Activated T-cell treated with anti-CD3 and anti-CD28 coated beads for 24 hours (primary cell): ENCODE results near the gene CES4A.
"Not testable (repeated sequence)": the region's sequence is repeated elsewhere in the genome, so short reads cannot be mapped to it uniquely, and the experiment has no call there.

Source experiments
- DNase-seq: peaks from one replicate; pipeline ENCODE4 v3.0.0-alpha.2; 2020; ENCODE audit warnings: low read depth

CES4A gene

DNA sequence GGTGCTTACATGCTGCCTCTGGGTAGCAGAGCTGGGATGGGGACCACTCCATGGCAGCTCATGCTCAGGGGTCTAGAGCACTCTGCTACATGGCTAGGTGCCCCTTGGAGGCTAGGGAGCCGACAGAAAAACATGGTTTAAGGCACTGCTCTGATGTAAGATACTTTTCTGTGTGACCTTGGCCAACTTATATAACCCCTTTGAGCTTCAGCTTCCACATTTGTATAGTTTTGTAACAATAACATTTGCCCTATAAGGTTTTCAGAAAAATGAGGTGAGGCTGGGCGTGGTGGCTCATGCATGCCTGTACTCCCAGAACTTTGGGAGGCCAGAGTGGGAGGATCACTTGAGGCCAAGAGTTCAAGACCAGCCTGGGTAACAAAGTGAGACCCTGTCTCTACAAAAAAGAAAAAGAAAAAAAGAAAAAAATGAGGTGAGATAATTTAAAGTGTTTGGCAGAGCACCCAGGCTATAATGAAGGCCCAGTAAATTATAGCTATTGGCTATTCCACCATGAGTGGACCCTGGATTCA lies 3.2 kb downstream of the CES4A start:
- no peak for DNase-seq

DNA sequence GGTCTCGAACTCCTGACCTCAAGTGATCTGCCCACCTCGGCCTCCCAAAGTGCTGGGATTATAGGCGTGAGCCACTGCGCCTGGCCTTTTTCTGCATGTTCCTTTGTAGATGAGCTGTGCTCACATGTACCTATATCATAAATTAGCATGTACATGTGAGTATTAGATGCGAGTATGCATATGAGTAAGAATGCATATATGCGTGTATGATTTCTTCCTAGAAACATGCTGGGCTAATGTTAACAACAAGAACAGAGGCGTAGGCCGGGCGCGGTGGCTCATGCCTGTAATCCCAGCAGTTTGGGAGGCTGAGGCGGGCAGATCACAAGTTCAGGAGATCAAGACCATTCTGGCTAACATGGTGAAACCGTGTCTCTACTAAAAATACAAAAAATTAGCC lies 5.2 kb downstream of the CES4A start:
- DNase-seq = not testable (repeated sequence)

DNA sequence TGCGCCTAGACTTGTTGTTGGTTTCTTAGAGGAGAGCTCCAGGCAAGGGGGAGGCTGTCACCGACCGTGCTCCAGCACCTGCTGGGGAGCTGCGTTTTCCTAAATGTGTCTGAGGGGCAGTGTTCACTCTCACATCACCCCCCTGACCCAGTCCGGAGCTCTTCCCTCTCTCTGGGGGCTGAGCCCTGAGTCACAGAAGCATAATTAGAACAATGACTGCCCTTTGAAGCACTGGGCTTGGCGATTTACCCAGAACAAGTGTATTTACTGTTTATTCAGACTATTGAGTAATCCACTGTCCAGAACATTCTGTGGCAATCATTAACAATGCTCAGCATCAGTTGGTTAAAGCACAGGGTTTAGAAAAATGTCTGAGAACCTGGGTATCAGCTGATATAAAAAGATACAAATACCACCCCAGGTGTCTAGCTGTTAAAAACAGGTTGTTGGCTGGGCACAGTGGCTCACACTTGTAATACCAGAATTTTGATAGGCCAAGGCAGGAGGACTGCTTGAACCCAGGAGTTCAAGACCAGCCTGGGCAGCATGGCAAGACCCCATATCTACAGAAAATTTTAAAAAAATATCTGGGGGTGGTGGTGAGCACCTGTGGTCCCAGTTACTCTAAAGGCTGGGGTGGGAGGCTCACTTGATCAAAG lies 8.1 kb downstream of the CES4A start:
- DNase-seq = no peak

DNA sequence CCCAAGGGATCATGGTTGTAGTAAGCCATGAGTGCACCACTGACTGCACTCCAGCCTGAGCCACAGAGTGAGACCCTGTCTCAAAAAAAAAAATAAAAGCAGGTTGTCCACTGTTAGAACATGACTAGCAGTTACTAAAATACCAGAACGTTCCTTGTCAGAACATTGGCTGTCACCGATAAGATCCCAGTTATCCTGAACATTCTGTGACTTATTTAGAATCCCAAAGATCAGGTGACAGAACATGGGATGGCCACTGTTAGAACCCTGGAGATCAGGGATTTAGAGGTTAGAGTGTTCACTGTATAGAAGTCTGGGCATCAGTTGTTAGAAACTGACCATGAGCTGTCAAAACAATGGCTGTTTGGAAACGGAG lies 8.6 kb downstream of the CES4A start:
- no peak for DNase-seq

DNA sequence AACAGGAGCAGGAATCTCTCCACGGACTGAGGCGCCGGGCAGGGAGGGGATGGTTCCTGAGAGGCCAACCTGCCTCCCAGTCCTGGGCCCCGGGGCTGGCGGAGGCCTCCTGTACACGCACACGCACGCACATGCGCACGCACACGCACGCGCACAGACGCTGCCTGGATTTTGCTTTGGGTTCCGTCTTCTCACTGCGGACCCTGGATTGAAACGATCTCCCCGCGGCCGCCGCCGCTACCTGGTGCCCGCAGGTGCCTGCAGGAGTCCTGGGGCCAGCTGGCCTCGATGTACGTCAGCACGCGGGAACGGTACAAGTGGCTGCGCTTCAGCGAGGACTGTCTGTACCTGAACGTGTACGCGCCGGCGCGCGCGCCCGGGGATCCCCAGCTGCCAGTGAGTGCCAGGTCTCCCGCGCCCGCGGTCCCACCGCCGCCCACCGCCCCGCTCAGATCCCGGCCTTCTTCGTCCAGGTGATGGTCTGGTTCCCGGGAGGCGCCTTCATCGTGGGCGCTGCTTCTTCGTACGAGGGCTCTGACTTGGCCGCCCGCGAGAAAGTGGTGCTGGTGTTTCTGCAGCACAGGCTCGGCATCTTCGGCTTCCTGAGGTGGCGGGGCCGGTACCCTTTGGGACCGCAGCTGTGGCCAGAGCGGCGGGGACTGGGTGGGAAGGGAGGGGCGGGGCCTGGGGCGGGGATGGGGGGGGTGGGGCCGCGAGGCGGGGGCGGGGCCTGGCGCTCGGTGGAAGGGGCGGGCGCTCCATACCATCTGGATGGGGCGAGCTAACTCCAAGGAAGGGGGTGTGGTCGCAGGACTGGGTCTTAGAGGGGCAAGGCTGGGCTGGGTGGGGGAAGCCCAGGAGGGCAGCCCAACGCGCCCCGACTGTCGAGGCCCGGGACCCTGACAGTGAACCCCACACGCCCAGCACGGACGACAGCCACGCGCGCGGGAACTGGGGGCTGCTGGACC lies 12.3 kb downstream of the CES4A start:
- DNase-seq = peak; percentile 26

DNA sequence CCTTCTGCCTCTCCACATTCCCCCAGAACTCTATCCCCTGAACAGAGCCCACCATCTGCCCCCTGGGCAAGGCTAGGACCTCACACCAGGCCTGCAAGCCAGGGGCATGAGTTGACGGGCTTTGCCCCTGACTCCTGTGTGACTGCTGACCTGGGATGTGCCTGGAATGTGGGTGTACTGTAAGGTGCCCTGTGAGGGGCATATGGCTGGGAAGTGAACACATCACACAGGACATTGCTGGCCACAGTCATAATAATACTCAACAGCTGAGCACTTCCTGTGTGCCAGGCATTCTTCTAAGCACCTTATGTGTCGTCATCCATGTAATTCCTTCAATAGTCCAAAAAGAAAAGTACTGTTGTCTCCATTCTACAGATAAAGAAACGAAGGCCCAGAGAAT lies 13.3 kb downstream of the CES4A start:
- no peak for DNase-seq

DNA sequence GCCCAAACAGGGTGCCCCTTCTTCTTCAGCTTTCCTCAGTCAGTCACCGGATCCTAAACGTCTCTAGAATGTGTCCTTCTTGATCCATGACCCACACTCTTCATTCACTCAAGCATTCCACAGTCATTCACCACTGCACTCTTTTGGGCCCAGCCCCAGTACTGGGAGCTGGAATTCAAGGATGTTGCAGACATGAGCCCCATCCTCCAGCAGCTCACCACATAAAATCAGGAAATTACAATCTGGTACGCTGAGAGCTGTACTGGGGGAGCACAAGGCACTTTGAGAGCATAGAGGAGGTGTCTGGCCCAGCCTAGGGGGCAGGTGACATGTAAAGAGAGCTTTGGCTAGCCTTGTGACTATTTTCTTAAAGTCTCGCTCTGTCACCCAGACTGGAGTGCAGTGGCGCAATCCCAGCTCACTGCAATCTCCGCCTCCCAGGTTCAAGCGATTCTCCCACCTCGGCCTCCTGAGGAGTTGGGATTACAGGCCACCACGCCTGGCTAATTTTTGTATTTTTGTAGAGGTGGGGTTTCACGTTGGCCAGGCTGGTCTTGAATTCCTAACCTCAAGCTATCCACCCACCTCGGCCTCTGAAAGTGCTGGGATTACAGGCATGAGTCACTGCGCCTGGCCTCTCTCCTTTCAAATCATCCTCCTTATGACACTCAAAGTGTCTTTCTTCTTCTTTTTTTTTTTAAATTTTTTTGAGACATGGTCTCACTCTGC lies 18.7 kb downstream of the CES4A start:
- DNase-seq = no peak

DNA sequence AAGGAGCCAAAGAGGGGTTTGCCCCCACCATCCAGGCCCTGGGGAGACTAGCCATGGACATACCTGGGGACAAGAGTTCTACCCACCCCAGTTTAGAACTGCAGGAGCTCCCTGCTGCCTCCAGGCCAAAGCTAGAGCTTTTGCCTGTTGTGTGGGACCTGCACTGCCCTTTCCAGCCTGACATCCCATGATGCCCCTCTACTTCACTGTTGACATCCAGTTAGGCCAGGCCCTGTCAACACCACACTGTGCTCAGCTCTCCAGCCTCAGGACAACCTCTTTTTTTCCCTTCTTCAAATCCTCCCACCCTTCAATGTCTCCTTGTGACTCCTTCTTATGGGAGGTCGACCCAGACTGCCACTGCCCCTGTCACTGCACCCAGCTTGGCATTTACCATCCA lies 20.8 kb downstream of the CES4A start:
- DNase-seq = no peak

DNA sequence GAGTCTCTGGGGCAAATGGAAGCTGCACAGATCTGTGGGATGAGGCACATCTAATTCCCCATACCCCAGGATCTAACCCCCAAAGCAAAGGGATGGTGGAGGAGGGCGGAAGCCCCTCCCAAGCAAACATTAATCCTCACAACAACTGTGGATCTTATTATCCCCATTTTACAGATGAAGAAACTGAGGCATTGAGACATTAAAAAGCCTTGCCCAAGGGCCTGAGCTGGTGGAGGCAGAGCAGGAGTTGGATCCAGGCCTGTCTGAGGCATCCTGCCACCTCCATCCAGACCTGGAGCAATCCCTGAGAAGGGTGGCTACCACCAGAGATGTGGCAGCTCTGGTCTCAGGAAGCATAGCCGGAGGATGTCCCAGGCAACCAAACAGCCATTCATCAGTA lies 22.9 kb downstream of the CES4A start:
- DNase-seq = no peak

DNA sequence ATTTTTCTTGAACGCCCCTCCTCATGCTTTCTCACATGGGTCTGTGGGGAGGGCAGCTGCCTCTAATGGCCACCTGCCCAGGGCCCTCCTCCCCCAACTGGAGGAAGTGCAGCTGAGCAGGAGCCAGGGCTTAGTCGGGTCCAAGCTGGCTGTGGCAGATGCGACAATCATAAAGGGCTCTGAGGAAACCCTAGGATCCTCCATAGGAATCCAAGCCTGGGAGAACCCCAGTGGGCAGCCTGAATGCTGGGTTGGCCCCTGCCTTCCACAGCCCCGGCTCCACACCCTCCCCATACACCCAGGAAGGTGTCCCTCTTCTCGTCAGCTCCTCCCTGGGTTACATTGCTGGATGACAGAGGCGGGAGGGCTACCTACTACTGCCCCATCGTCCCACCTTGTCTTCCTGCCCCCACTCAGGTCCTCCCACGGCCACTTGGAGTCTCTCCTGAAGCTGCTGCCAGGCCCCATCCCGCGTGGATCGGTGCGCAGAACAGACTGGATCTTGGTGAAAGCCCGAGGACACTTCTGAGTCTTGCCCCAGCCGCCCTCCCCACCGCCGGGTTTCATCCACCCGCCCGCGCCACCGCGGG lies 24.9 kb downstream of the CES4A start:
- DNase-seq = no peak

DNA sequence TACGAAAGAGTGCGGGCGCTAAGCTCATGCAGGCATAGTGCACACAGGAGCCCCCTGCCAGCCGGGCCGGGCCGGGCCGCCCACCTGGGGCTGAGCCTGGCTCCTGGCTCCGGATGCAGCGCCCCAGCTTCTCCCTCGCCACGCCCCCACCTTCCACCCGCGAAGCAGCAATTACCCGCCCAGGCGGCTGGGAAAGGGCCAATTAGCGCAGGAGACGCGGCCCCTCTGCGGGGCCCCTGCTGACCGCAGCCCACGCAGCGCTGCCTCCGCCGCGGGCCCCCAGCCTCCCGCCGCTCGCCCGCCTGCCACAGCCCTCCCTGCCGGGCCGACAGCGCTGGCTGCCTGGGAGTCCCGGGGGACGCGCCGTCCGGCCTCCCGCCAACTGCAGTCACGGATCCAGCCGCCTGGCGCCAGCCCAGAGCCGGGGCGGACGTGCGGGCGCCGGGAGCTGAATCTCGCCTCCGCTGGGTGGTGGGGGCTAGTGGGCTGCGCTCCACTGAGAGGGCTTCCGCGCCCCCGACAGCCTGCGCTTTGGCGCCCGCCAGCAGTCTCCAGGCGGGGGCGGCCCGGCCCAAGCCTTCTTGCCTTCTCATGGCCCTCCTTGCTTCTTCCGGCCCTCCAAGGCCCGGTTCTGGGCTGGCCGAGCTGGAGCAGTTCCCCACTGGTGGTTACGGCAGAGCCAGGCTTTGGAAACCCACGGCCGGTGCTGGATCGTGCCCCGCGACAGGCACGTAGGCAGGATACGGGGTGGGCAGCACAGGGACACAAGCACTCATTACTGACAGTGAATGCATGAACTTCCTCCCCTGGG lies 25.6 kb downstream of the CES4A start:
- peak; percentile 65 for DNase-seq

DNA sequence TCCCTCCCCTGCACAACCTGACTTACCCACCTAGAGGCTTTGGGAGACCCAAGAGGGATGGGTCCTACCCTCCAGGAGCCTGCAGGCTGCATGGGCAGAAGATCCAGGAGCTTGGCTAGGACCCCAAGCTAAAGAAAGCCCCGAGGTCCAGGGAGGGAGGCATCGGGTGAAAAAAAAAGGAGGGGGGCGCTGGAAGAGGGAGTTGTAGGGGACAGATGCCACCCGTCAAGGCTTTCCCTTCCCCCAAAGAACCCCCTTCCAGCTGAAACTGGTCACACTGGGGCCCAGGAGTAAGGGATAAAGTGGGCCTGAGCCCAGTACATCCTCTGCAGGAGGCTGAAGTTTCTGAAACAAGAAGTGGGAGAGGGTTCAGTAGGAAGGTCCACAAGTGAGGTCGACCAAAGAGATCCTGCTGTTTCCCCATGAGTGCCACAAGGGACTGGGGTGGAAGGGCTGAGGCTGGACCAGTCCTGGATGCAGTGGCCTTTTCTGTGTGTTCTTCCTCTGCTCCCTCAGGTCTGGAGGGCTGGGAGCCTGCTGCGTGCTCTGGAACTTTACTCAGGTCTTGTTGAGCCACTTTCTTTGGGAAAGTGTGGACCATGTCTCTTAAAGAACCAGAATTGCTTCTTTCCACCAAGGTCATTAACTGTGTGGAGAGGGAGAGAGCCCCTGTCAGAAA lies 26.4 kb downstream of the CES4A start:
- DNase-seq = no peak

DNA sequence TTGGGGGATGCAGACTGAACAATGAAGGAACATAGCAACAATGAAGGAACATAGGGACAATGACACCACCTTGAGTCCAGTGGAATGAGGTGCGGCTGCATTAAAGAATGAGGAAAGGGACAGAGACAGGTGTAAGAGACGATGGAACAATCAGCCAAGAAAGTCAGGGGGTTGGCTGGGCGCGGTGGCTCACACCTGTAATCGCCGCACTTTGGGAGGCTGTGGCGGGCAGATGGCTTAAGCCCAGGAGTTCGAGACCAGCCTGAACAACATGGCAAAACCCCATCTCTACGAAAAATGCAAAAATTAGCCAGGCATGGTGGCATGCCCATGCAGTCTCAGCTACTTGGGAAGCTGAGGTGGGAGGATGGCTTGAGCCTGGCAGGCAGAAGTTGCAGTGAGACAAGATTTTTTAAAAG lies 26.9 kb downstream of the CES4A start:
- DNase-seq = no peak

DNA sequence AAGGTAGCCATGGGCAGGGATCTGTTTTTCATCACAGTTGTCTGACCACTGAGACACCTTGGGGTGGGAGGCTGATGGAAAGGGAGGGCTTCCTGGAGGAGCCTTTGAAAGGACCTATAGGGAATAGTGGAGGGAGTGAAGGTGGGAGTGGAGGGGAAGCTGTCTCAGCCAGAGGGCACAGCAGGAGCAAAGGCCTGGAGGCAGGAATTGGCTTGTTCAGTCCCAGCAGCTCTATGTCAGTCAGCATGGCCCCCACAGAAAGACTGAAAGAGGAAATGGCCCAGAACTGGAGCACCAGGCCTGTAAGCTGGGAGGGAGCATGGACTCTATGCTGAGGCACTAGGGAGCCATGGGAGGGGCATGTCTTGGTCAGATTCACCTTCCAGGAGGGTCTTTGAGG lies 27.8 kb downstream of the CES4A start:
- DNase-seq = no peak

DNA sequence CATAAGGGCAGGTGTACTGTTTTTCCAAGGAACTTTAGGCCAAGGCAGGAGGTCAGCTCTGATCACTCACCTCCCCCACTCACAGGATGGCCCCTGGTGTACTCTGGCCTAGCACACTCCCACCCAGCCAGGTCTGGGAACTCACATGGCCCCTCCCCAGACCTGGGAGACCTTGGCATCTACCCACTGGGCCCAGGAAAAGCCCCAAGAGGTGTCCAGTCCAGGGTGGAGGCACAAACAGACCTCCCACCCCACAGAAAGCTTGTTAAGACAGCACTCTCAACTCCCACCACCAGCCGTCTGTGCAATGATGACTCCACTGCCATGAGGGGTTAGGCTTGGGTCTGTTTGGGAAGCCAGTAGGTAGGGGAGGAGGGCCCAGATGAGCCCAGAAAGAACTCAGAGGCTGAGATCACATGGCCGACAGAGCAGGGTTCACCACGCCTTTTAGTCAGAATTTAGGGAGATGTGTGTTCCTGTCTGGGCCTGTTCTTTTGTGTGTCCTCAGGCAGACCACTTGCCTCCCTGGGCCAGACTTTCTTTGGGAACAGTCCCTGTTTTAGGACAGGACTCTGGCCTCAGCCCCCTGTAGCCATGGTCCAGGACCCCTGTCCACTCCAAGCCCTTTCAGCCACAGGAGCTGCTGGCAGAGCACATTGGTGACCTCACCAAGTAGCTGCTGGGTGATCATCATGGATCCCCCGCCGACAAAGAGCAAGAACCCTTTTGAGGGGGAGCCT lies 28.5 kb downstream of the CES4A start:
- no peak for DNase-seq

DNA sequence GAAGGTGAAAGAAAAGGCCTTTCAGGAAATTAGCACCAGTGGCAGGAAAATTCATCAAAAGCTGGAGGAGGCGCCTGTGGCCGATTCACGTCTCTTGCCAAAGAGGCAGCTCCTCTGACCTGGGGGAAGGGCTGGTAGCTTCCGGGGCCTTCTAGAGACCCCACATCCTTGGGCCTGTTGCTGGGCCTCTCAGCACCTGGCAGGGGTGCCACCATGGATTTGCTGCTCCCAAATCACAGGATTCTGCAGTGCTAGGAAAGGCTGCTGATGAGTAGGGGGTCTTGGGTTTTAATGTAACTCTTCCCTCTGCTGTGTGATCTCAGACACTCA lies 29.0 kb downstream of the CES4A start:
- DNase-seq = no peak

DNA sequence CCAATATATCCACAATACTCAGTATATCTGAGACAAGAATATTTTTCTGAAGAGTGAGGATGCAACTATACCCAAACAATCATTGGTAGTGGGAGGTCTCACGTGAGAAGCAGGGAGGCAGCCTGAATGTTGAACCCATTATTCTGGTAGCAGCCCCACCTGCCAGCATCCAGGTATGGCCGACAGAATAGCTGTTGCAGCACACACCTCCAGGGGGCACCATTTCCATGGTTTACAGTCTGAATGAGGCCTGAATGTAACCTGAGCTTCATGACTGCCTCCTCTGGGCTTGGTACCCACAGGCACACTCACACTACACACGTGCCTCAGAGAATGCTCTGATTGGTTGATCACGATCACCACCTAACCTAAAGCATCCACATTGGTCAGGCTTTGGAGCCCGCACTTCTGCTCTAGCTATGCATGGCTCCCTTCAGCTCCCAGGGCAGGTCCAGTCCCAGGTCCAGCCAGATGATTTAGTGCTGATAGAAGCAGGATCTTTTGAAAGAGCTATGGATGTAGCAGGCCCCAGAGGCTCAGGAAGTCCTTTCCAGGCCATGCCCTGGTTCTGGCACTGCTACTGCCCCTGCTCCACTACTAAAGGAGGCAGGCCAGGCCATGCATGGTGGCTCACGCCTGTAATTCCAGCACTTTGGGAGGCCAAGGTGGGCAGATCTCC lies 29.6 kb downstream of the CES4A start:
- DNase-seq = peak; percentile 83

DNA sequence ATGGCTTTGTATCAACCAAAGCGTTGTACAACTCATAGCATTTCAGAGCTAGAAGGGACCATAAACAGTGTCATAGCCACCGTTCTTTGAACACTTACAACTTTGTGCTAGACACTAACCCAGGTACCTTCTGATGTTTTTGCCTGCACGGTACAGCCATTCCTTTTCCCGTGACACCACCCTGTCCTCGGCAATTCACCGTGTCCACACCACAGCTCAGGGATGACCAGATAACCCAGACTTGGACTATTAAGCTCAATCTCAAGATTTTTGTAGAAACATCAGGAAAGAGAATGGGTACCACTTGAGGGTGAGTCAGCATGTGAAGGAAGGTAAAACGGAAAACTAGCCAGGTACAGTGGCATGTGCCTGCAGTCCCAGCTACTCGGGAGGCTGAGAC lies 30.8 kb downstream of the CES4A start:
- no peak for DNase-seq

DNA sequence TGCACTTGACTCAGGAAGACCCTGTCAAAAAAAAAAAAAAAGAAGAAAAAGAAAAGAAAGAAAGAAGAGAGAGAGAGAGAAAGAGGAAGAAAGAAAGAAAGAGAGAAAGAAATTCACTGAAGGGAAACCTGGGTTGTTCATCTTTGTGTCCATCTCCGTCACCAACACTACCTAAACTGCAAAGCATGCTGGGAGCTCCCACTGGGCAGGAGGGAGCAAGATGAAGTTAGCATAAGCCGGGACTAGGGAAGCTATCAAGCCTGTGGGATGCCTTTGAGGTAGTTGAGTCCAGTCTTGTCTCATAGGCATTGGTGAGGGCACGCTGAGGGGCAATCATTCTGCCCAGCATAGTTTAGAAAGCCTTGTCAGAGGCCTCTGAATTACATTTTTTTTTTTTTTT lies 32.9 kb downstream of the CES4A start:
- no peak for DNase-seq
